ENCODE data around the gene CFAP69. TPM values are rescaled to one million over a fixed set of nuclear protein-coding genes. Genes with fewer than 3 reads are reported as not detected.
A peak's percentile ranks its signal among the peaks of the same experiment; 100 is the strongest.

The CFAP69 gene, protein sequence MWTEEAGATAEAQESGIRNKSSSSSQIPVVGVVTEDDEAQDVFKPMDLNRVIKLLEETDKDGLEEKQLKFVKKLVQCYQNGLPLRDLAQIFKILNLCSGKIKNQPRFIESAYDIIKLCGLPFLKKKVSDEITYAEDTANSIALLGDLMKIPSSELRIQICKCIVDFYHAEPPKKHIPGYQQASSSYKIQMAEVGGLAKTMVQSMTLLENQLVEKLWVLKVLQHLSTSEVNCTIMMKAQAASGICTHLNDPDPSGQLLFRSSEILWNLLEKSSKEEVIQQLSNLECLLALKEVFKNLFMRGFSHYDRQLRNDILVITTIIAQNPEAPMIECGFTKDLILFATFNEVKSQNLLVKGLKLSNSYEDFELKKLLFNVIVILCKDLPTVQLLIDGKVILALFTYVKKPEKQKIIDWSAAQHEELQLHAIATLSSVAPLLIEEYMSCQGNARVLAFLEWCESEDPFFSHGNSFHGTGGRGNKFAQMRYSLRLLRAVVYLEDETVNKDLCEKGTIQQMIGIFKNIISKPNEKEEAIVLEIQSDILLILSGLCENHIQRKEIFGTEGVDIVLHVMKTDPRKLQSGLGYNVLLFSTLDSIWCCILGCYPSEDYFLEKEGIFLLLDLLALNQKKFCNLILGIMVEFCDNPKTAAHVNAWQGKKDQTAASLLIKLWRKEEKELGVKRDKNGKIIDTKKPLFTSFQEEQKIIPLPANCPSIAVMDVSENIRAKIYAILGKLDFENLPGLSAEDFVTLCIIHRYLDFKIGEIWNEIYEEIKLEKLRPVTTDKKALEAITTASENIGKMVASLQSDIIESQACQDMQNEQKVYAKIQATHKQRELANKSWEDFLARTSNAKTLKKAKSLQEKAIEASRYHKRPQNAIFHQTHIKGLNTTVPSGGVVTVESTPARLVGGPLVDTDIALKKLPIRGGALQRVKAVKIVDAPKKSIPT
- 2.7 TPM for polyA plus RNA-seq (2013)

DNA sequence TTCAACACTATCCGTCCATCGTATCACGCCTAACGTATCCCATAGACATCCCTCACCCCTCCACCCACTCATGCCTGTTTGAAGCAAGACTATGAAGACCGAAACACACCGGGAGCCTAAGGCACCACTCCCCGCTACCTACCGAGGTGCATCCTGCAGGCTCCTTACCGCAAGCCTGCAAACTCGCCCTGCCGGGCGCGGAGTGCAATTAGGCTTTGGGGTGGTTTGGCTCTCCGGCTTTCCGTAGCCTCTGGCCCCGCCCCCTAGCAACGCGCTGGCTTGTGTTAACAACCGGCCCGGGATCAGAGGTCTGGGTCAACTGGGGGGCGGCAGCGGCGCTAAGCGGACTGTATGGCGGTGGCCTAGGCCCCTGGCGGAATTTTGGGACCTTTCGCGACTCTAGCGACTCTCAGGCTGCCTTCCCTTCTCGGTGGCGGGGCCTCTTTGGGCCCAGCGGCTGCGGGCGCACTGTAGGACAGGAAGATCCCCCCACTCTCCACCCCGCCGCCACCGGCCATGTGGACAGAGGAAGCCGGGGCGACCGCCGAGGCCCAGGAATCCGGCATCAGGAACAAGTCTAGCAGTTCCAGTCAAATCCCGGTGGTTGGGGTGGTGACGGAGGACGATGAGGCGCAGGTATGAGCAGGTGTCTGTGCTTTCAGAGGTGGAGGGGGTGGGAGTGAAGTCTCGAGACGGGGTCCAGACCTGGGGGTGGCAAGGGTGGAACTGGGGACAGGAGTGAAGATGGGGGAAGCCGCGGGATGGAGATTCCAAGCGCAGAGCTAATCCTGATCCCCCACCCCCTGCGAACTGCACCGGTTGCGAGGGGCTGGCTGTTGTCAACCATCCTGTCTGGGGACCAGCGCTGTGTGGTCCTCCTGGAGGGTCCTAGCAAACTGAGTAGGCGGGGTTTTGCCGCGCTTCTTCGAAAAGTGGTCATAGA is at the start of gene CFAP69:
CFAP69 (plus strand) TSS at position 266 of the 943 bp plus-strand sequence; CDS start at position 517, 251 bp downstream.
- POLR2A ChIA-PET: no interaction called here
- Histone ChIP-seq H3K27ac (ENCODE audit: insufficient read depth in 1 of 2, low read depth in 1 of 2, low read length in 2 of 2, poor library complexity in 1 of 2, severe bottlenecking in 2 of 2) (peak within 1 kb of the TSS in 1 of 2 experiments; percentile 56), H3K4me1 (ENCODE audit: control extremely low read depth in 1 of 4, control insufficient read depth in 4 of 4, insufficient read depth in 4 of 4, low read length in 3 of 4) (peaks cover 4 to 18% (median 11%) of the 10 kb centered on the region in 4 experiments), H3K27me3 (replicated peaks in 2 of 5; ENCODE audit: control insufficient read depth in 4 of 5, insufficient read depth in 5 of 5, low read length in 4 of 5) (peaks cover 8 to 44% (median 21%) of the 10 kb centered on the region in 5 experiments), H3K4me3 (ENCODE audit: control insufficient read depth in 1 of 7, extremely low read depth in 1 of 7, insufficient read depth in 4 of 7, low read depth in 2 of 7, low read length in 6 of 7) (peak within 1 kb of the TSS; percentile 44 to 91 (median 82)), H3K9me3 (ENCODE audit: control extremely low read depth in 1 of 5, control insufficient read depth in 4 of 5, insufficient read depth in 2 of 5, low read depth in 1 of 5, low read length in 4 of 5) (no peaks in the 10 kb centered on the region), H3K36me3 (ENCODE audit: control insufficient read depth in 4 of 4, insufficient read depth in 4 of 4, low read length in 3 of 4) (no peaks in the 10 kb centered on the region)
- CTCF ChIA-PET: interaction anchor here (0.9 to 1.5 kb wide), 2 partner anchors 10 to 64 kb away, joined by 3 read pairs; no protein-coding TSS in a partner anchor
- DNase-seq: peak; percentile 87 to 92 (median 92)
- 1% methylated on average over 44 of the region's 59 CpGs for WGBS (ENCODE audit: insufficient coverage)

DNA sequence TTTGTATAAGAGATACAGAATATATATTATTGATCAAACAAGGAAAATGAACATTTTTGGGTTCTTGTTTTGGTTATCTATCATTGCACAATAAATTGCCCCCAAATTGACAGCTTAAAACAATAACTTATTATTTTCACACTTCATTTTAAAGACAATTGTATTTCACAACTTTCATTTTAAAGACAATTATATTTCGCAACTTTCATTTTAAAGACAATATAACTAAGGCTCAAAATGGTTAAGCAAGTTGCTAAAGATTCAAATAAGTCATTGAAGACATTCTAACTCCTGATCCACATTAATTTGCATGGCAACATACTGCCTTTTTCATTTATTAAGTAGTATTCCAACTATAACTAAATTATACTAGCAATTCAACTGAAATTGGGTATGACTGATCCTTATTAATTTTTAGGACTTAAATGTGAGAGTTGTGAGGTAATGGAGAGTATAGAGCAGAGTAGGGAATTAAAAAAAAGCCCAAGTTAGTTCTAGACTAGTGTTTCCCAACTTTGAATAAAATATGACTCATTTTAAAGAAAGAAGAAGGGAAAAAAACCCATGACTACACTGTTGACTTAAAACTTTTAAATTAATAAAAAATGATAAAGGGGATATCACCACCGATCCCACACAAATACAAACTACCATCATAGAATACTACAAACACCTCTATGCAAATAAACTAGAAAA is 43.3 kb upstream of the CFAP69 start:
- H3K27me3 ChIP-seq (replicated peaks in 2 of 5; ENCODE audit: control insufficient read depth in 4 of 5, insufficient read depth in 5 of 5, low read length in 4 of 5): no peaks in the 10 kb centered on the region
- H3K27ac ChIP-seq (ENCODE audit: insufficient read depth in 1 of 2, low read depth in 1 of 2, low read length in 2 of 2, poor library complexity in 1 of 2, severe bottlenecking in 2 of 2): no peak overlapping the region
- ChIA-PET CTCF (no interaction called here), POLR2A (no interaction called here)
- DNase-seq: no peak
- no peaks in the 10 kb centered on the region for H3K9me3 ChIP-seq (ENCODE audit: control extremely low read depth in 1 of 5, control insufficient read depth in 4 of 5, insufficient read depth in 2 of 5, low read depth in 1 of 5, low read length in 4 of 5)
- H3K36me3 ChIP-seq (ENCODE audit: control insufficient read depth in 4 of 4, insufficient read depth in 4 of 4, low read length in 3 of 4): no peaks in the 10 kb centered on the region
- WGBS (ENCODE audit: insufficient coverage): no CpG with 5 or more reads among the region's 2 CpGs
- H3K4me1 ChIP-seq (ENCODE audit: control extremely low read depth in 1 of 4, control insufficient read depth in 4 of 4, insufficient read depth in 4 of 4, low read length in 3 of 4): no peaks in the 10 kb centered on the region
- H3K4me3 ChIP-seq (ENCODE audit: control insufficient read depth in 1 of 7, extremely low read depth in 1 of 7, insufficient read depth in 4 of 7, low read depth in 2 of 7, low read length in 6 of 7): no peak overlapping the region

DNA sequence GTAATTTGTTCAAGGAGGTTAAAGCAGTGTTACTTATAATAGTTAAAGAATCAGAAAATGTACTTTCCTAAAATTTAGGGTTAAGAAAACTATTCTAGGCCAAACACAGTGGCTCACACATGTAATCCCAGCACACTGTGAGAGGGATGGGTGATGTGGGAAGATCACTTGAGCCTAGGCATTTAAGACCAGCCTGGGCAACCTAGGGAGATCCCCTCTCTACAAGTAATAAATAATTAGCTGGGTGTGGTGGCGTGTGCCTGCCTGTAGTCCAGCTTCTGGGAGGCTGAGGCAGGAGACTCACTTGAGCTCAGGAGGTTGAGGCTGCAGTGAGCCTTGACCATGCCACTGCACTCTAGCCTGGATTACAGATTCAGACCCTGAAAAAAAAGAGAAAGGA is 37.0 kb upstream of the CFAP69 start:
- peak in 1 of 3 donors; percentile 5 for DNase-seq
- peaks cover 3 to 27% (median 17%) of the 10 kb centered on the region in 5 experiments for H3K27me3 ChIP-seq (replicated peaks in 2 of 5; ENCODE audit: control insufficient read depth in 4 of 5, insufficient read depth in 5 of 5, low read length in 4 of 5)
- H3K27ac ChIP-seq (ENCODE audit: insufficient read depth in 1 of 2, low read depth in 1 of 2, low read length in 2 of 2, poor library complexity in 1 of 2, severe bottlenecking in 2 of 2): no peak overlapping the region
- peaks cover 0 to 1% (median 0%) of the 10 kb centered on the region in 5 experiments for H3K9me3 ChIP-seq (ENCODE audit: control extremely low read depth in 1 of 5, control insufficient read depth in 4 of 5, insufficient read depth in 2 of 5, low read depth in 1 of 5, low read length in 4 of 5)
- CTCF ChIA-PET: no interaction called here
- H3K4me3 ChIP-seq (ENCODE audit: control insufficient read depth in 1 of 7, extremely low read depth in 1 of 7, insufficient read depth in 4 of 7, low read depth in 2 of 7, low read length in 6 of 7): no peak overlapping the region
- no CpG with 5 or more reads among the region's 1 CpG for WGBS (ENCODE audit: insufficient coverage)
- POLR2A ChIA-PET: no interaction called here
- peaks cover 4 to 14% (median 8%) of the 10 kb centered on the region in 4 experiments for H3K4me1 ChIP-seq (ENCODE audit: control extremely low read depth in 1 of 4, control insufficient read depth in 4 of 4, insufficient read depth in 4 of 4, low read length in 3 of 4)
- no peaks in the 10 kb centered on the region for H3K36me3 ChIP-seq (ENCODE audit: control insufficient read depth in 4 of 4, insufficient read depth in 4 of 4, low read length in 3 of 4)

GRCh38 chr7:90209776-90210175 is 35.2 kb upstream of the CFAP69 start:
- H3K9me3 ChIP-seq (ENCODE audit: control extremely low read depth in 1 of 5, control insufficient read depth in 4 of 5, insufficient read depth in 2 of 5, low read depth in 1 of 5, low read length in 4 of 5): peaks cover 0 to 1% (median 0%) of the 10 kb centered on the region in 5 experiments
- POLR2A ChIA-PET: interaction anchor here (0.6 kb wide), 1 partner anchor 1301 kb away, joined by 3 read pairs; no protein-coding TSS in a partner anchor
- no CpG with 5 or more reads among the region's 1 CpG for WGBS (ENCODE audit: insufficient coverage)

GRCh38 chr7:90210475-90210874 is 34.5 kb upstream of the CFAP69 start:
- H3K4me3 ChIP-seq (ENCODE audit: control insufficient read depth in 1 of 7, extremely low read depth in 1 of 7, insufficient read depth in 4 of 7, low read depth in 2 of 7, low read length in 6 of 7): peak overlapping the region in 2 of 7 experiments; percentile 74 to 77
- H3K4me1 ChIP-seq (ENCODE audit: control extremely low read depth in 1 of 4, control insufficient read depth in 4 of 4, insufficient read depth in 4 of 4, low read length in 3 of 4): peaks cover 4 to 14% (median 8%) of the 10 kb centered on the region in 4 experiments
- 69% methylated on average over 2 of the region's 5 CpGs for WGBS (ENCODE audit: insufficient coverage)
- no peak overlapping the region for H3K27ac ChIP-seq (ENCODE audit: insufficient read depth in 1 of 2, low read depth in 1 of 2, low read length in 2 of 2, poor library complexity in 1 of 2, severe bottlenecking in 2 of 2)
- DNase-seq: no peak
- POLR2A ChIA-PET: no interaction called here
- no peaks in the 10 kb centered on the region for H3K36me3 ChIP-seq (ENCODE audit: control insufficient read depth in 4 of 4, insufficient read depth in 4 of 4, low read length in 3 of 4)
- CTCF ChIA-PET: interaction anchor here (1.5 to 1.7 kb wide), 4 partner anchors 11 to 57 kb away, joined by 3 to 9 read pairs (median 5); partner anchors contain the start of gene STEAP1
- H3K27me3 ChIP-seq (replicated peaks in 2 of 5; ENCODE audit: control insufficient read depth in 4 of 5, insufficient read depth in 5 of 5, low read length in 4 of 5): peaks cover 3 to 35% (median 26%) of the 10 kb centered on the region in 5 experiments
- peaks cover 0 to 1% (median 0%) of the 10 kb centered on the region in 5 experiments for H3K9me3 ChIP-seq (ENCODE audit: control extremely low read depth in 1 of 5, control insufficient read depth in 4 of 5, insufficient read depth in 2 of 5, low read depth in 1 of 5, low read length in 4 of 5)

More at GRCh38 chr7:90209776-90210175, 35.2 kb upstream of the CFAP69 start:
- no peak for DNase-seq
- peaks cover 4 to 14% (median 8%) of the 10 kb centered on the region in 4 experiments for H3K4me1 ChIP-seq (ENCODE audit: control extremely low read depth in 1 of 4, control insufficient read depth in 4 of 4, insufficient read depth in 4 of 4, low read length in 3 of 4)
- no peak overlapping the region for H3K4me3 ChIP-seq (ENCODE audit: control insufficient read depth in 1 of 7, extremely low read depth in 1 of 7, insufficient read depth in 4 of 7, low read depth in 2 of 7, low read length in 6 of 7)
- no peak overlapping the region for H3K27ac ChIP-seq (ENCODE audit: insufficient read depth in 1 of 2, low read depth in 1 of 2, low read length in 2 of 2, poor library complexity in 1 of 2, severe bottlenecking in 2 of 2)
- no peaks in the 10 kb centered on the region for H3K36me3 ChIP-seq (ENCODE audit: control insufficient read depth in 4 of 4, insufficient read depth in 4 of 4, low read length in 3 of 4)
- H3K27me3 ChIP-seq (replicated peaks in 2 of 5; ENCODE audit: control insufficient read depth in 4 of 5, insufficient read depth in 5 of 5, low read length in 4 of 5): peaks cover 3 to 34% (median 26%) of the 10 kb centered on the region in 5 experiments
- CTCF ChIA-PET: no interaction called here

Measured in common myeloid progenitor, CD34-positive (primary cell).